Keratinocyte (primary cell): ENCODE measurements around the gene SVOP. TPM values are rescaled to one million over a fixed set of nuclear protein-coding genes. Genes with fewer than 3 reads are reported as not detected.
A peak's percentile ranks its signal among the peaks of the same experiment; 100 is the strongest.
"Not testable (repeated sequence)": the region's sequence is repeated elsewhere in the genome, so short reads cannot be mapped to it uniquely, and the experiment has no call there.

Experiments used
- DNase-seq: peaks from one replicate; pipeline ENCODE4 v3.0.0-alpha.2; 2011; ENCODE audit warnings: low read depth, missing footprints, low spot score
- FAIRE-seq: peaks from 2 replicates; lab custom pipeline; 2011; peaks lifted over from hg19 to GRCh38; lab: Jason Lieb, UNC
- H2AFZ ChIP-seq: 2 replicates; pipeline ENCODE4 v1.6.0; 2012; ENCODE audit warnings: low read length, control low read depth, inconsistent platforms; ENCODE audit not compliant: control insufficient read depth
- H3K27ac ChIP-seq: 2 replicates; pipeline ENCODE4 v1.5.1; 2011; ENCODE audit warnings: low read length; ENCODE audit not compliant: control insufficient read depth, insufficient read depth
- H3K27me3 ChIP-seq: 3 replicates; pipeline ENCODE4 v1.6.0; 2011; ENCODE audit warnings: low read length; ENCODE audit not compliant: control insufficient read depth, insufficient read depth; ENCODE audit errors: extremely low read depth
- H3K36me3 ChIP-seq, 2 experiments: 2 replicates in 1 of 2; 3 replicates in 1 of 2; pipeline ENCODE4 v1.5.1; 2011; ENCODE audit warnings: low read length in 2 of 2, mild to moderate bottlenecking in 1 of 2; ENCODE audit not compliant: control insufficient read depth in 2 of 2, insufficient read depth in 2 of 2; ENCODE audit errors: extremely low read depth in 1 of 2
- H3K4me1 ChIP-seq: 3 replicates; pipeline ENCODE4 v1.5.1; 2011; ENCODE audit warnings: low read length; ENCODE audit not compliant: control insufficient read depth, insufficient read depth; ENCODE audit errors: extremely low read depth
- H3K4me2 ChIP-seq: 3 replicates; pipeline ENCODE4 v1.6.0; 2011; ENCODE audit warnings: low read depth, low read length; ENCODE audit not compliant: control insufficient read depth, insufficient read depth; ENCODE audit errors: extremely low read depth
- H3K4me3 ChIP-seq, 3 experiments: fragments of 200-600 bp in 1 of 3; sonication (generic) in 1 of 3; 2 replicates in 2 of 3; 3 replicates in 1 of 3; pipeline ENCODE4 v1.5.1; 2011 to 2016; ENCODE audit warnings: low read length in 3 of 3, mild to moderate bottlenecking in 3 of 3, control low read depth in 2 of 3, inconsistent platforms in 1 of 3, low read depth in 1 of 3, mixed read lengths in 1 of 3, mixed run types in 1 of 3, moderate library complexity in 1 of 3; ENCODE audit not compliant: control insufficient read depth in 2 of 3, insufficient read depth in 2 of 3; ENCODE audit errors: extremely low read depth in 1 of 3
- H3K79me2 ChIP-seq: 2 replicates; pipeline ENCODE4 v1.6.0; 2012; ENCODE audit warnings: low read length; ENCODE audit not compliant: control insufficient read depth, insufficient read depth
- H3K9ac ChIP-seq: 3 replicates; pipeline ENCODE4 v1.6.0; 2011; ENCODE audit warnings: low read length; ENCODE audit not compliant: control insufficient read depth, insufficient read depth; ENCODE audit errors: extremely low read depth
- H3K9me1 ChIP-seq: 3 replicates; pipeline ENCODE4 v1.6.0; 2011; ENCODE audit warnings: low read length; ENCODE audit not compliant: control insufficient read depth, insufficient read depth; ENCODE audit errors: extremely low read depth
- H3K9me3 ChIP-seq: 2 replicates; pipeline ENCODE4 v1.5.1; 2012; ENCODE audit warnings: low read depth, low read length; ENCODE audit not compliant: control insufficient read depth
- H4K20me1 ChIP-seq: 3 replicates; pipeline ENCODE4 v1.6.0; 2011; ENCODE audit warnings: low read length; ENCODE audit not compliant: control insufficient read depth, insufficient read depth; ENCODE audit errors: extremely low read depth
- EZH2 ChIP-seq: IDR thresholded peaks from one replicate; pipeline ENCODE4 v1.6.1; 2012; ENCODE audit warnings: inconsistent platforms, mild to moderate bottlenecking, low read length, moderate library complexity
- dilution Hi-C: fragments of 300-500 bp; cut with MboI; formaldehyde crosslinking; loops from one replicate; pipeline ENCODE4 v1.7.0; 2020; ENCODE audit warnings: low sequenced_read_pairs; ENCODE audit not compliant: extremely low pct_ligation_motif_present
- polyA plus RNA-seq, 5 experiments: library from polyadenylated mRNA; depleted of rRNA in 3 of 5; stranded (reverse) in 3 of 5; stranded (forward) in 1 of 5; unstranded in 1 of 5; fragments of >200 nt; gene quantifications; 1 replicate in 1 of 5; 2 replicates in 3 of 5; 3 replicates in 1 of 5; pipeline versions ENCODE4 v1.2.1 to v1.2.3, GENCODE V29; 2011 to 2012; ENCODE audit warnings: missing spikeins in 2 of 5, low read depth in 1 of 5, low replicate concordance in 1 of 5
- TF ChIP-seq, protein P1 (sequence below), 3 experiments: IDR thresholded peaks in 1 of 3; conservative IDR thresholded peaks in 1 of 3; optimal IDR thresholded peaks in 1 of 3; 2 replicates in 2 of 3; 3 replicates in 1 of 3; pipeline versions ENCODE3 to v1.5.1; 2011; ENCODE audit warnings: low read length in 3 of 3, mild to moderate bottlenecking in 3 of 3, moderate library complexity in 2 of 3, control low read depth in 1 of 3, inconsistent platforms in 1 of 3; ENCODE audit not compliant: insufficient read depth in 2 of 3; ENCODE audit errors: extremely low read depth in 1 of 3

SVOP gene
- polyA plus RNA-seq, 1 donor (not counting 4 experiments of a cell fraction or from before 2014, with no cell fraction given) = not detected

GRCh38 chr12:108860443-108860842 lies 160.4 kb downstream of the SVOP start:
- Histone ChIP-seq H4K20me1 (peaks cover 3% of the 10 kb centered on the region), H3K4me3 (no peak overlapping the region), H3K27ac (no peak overlapping the region), H2AFZ (no peak overlapping the region), H3K4me1 (peaks cover 16% of the 10 kb centered on the region), H3K79me2 (peaks cover 19% of the 10 kb centered on the region), H3K9ac (no peak overlapping the region), H3K9me1 (no peaks in the 10 kb centered on the region), H3K36me3 (peaks cover 0 to 1% of the 10 kb centered on the region in 2 experiments), H3K27me3 (no peaks in the 10 kb centered on the region), H3K9me3 (no peaks in the 10 kb centered on the region), H3K4me2 (no peak overlapping the region)
- FAIRE-seq = no peak
- no peak for DNase-seq
- TF ChIP-seq, protein P1, sequence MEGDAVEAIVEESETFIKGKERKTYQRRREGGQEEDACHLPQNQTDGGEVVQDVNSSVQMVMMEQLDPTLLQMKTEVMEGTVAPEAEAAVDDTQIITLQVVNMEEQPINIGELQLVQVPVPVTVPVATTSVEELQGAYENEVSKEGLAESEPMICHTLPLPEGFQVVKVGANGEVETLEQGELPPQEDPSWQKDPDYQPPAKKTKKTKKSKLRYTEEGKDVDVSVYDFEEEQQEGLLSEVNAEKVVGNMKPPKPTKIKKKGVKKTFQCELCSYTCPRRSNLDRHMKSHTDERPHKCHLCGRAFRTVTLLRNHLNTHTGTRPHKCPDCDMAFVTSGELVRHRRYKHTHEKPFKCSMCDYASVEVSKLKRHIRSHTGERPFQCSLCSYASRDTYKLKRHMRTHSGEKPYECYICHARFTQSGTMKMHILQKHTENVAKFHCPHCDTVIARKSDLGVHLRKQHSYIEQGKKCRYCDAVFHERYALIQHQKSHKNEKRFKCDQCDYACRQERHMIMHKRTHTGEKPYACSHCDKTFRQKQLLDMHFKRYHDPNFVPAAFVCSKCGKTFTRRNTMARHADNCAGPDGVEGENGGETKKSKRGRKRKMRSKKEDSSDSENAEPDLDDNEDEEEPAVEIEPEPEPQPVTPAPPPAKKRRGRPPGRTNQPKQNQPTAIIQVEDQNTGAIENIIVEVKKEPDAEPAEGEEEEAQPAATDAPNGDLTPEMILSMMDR (optimal IDR thresholded peaks at IDR 0.05 in 1 of 3, IDR thresholded peaks at IDR 0.05 in 1 of 3, conservative IDR thresholded peaks at IDR 0.05 in 1 of 3; ENCODE audit: extremely low read depth in 1 of 3, insufficient read depth in 2 of 3, low read length in 3 of 3) = no peak
- no peak for TF ChIP-seq EZH2
- dilution Hi-C loops = no loop called here

- FAIRE-seq = no peak
- Histone ChIP-seq H3K9ac (no peak overlapping the region), H3K27ac (no peak overlapping the region), H3K9me3 (peaks cover 2% of the 10 kb centered on the region), H3K79me2 (peaks cover 24% of the 10 kb centered on the region), H3K36me3 (peaks cover 0 to 1% of the 10 kb centered on the region in 2 experiments), H2AFZ (no peak overlapping the region), H3K9me1 (no peaks in the 10 kb centered on the region), H3K4me3 (no peak overlapping the region), H3K4me1 (peaks cover 19% of the 10 kb centered on the region), H3K4me2 (no peak overlapping the region), H3K27me3 (no peaks in the 10 kb centered on the region), H4K20me1 (peaks cover 3% of the 10 kb centered on the region)
- dilution Hi-C loops = no loop called here
- TF ChIP-seq, protein P1 (optimal IDR thresholded peaks at IDR 0.05 in 1 of 3, IDR thresholded peaks at IDR 0.05 in 1 of 3, conservative IDR thresholded peaks at IDR 0.05 in 1 of 3; ENCODE audit: extremely low read depth in 1 of 3, insufficient read depth in 2 of 3, low read length in 3 of 3) = no peak
- no peak for TF ChIP-seq EZH2
- no peak for DNase-seq
Measured at GRCh38 chr12:108859923-108860291, 161.0 kb downstream of the SVOP start.

DNA sequence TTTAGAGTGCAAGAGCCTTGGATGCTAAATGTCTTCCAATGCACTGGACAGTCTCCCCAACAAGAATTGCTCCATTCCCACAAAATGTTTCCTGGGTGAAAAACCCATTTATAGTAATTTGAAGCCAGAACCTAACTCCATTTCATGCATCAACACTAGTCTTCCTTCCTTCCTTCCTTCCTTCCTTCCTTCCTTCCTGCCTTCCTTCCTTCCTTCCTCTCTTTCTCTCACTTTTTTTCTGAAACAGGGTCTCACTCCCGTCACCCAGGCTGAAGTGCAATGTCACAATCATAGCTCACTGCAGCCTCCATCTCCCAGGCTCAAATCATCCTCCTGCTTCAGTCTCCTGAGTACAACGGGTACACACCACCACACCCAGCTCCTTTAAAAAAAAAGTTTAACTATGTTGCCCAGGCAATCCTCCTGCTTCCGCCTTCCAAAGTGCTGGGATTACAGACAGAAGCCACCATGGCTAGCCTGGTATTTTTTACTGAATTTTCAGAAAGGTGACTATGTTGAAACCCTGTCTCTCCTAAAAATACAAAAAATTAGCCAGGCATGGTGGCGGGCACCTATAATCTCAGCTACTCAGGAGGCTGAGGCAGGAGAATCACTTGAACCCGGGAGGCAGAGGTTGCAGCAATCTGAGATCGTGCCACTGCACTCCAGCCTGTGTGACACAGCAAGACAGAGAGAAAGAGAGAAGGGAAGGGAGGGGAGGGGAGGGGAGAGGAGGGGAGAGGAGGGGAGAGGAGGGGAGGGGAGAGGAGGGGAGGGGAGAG lies 161.5 kb downstream of the SVOP start:
- FAIRE-seq, H3K9me1 ChIP-seq, H4K20me1 ChIP-seq, H3K4me3 ChIP-seq, H3K27me3 ChIP-seq, H3K36me3 ChIP-seq, H3K27ac ChIP-seq, H3K9ac ChIP-seq, DNase-seq, H3K4me2 ChIP-seq, H3K9me3 ChIP-seq, dilution Hi-C loops: not testable (repeated sequence)
- Histone ChIP-seq H3K4me1 (peaks cover 25% of the 10 kb centered on the region), H3K79me2 (peaks cover 30% of the 10 kb centered on the region), H2AFZ (peak overlapping the region; percentile 36)
